ENCODE measurements around the gene ATP11B. TPM values are rescaled to one million over a fixed set of nuclear protein-coding genes. Genes with fewer than 3 reads are reported as not detected.

Gene ATP11B
- total and polyA plus RNA-seq, 5 donors from 2014 or later, result 26.8 to 151 (median 39.5) TPM

DNA sequence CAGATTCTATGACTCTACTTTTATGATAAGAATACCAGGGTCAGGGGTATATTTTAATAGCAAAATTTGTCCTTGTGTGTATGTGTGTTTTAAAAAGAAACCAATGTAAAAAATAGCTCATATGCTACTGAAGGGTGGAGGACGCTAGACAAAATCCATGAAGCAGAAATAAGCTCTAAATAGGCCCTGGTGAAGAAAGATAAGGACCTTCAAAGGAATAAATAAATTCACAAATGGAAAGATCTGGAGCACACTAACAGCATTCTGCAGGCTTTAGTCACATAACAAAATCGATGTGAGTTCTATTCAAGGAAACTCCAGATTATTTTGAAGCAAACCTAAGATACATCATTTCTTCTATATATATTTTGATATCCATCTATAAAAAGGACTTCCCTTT, 27.2 kb upstream of the ATP11B start:
- Mint-ChIP-seq H3K36me3 (no peaks in the 10 kb centered on the region), H3K27me3 (peaks cover 32% of the 10 kb centered on the region), H3K27ac (no peak overlapping the region), H3K4me3 (no peak overlapping the region), H3K4me1 (peaks cover 0 to 2% (median 0%) of the 10 kb centered on the region in 4 donors), H3K9me3 (no peaks in the 10 kb centered on the region)
- DNase-seq (no peak), ATAC-seq (ENCODE audit: low read depth in 2 of 2) (no peak)
- Histone ChIP-seq H3K27me3 (ENCODE audit: control insufficient read depth, insufficient read depth, low read length) (peaks cover 12% of the 10 kb centered on the region), H3K27ac (ENCODE audit: insufficient read depth, low read length, poor library complexity, severe bottlenecking) (no peak overlapping the region), H3K4me3 (ENCODE audit: low read depth, low read length) (no peak overlapping the region), H3K4me1 (ENCODE audit: control insufficient read depth, insufficient read depth, low read length, poor library complexity, severe bottlenecking) (no peaks in the 10 kb centered on the region), H3K9me3 (ENCODE audit: control insufficient read depth in 2 of 2, low read length in 2 of 2) (no peaks in the 10 kb centered on the region), H3K36me3 (ENCODE audit: control insufficient read depth, insufficient read depth, low read length) (no peaks in the 10 kb centered on the region)

DNA sequence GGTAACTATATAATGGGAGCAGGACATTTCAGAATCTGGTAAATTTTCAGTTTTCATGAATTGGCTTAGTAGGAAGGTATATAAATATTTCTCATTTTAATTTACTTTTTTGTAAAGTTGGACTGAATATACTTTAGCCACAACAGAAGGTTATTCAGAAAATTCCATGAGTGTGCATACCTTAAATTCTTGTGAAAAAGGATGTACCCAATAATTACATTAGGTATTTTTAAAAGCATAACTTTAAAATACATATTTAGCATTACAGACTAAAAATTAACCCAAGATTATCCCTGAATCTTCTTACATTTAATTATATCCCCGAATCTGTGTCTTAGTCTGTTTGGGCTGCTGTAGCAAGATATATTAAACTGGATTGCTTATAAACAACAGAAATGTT, 24.9 kb upstream of the ATP11B start:
- Histone ChIP-seq H3K9me3 (ENCODE audit: control insufficient read depth in 2 of 2, low read length in 2 of 2) (no peaks in the 10 kb centered on the region), H3K27me3 (ENCODE audit: control insufficient read depth, insufficient read depth, low read length) (peaks cover 10% of the 10 kb centered on the region), H3K27ac (ENCODE audit: insufficient read depth, low read length, poor library complexity, severe bottlenecking) (no peak overlapping the region), H3K4me3 (ENCODE audit: low read depth, low read length) (no peak overlapping the region), H3K4me1 (ENCODE audit: control insufficient read depth, insufficient read depth, low read length, poor library complexity, severe bottlenecking) (no peaks in the 10 kb centered on the region), H3K36me3 (ENCODE audit: control insufficient read depth, insufficient read depth, low read length) (no peaks in the 10 kb centered on the region)
- DNase-seq (no peak), ATAC-seq (ENCODE audit: low read depth in 2 of 2) (no peak)
- no peaks in the 10 kb centered on the region for H3K36me3 Mint-ChIP-seq
- H3K27me3 Mint-ChIP-seq, result peaks cover 44% of the 10 kb centered on the region
- H3K4me1 Mint-ChIP-seq, result no peaks in the 10 kb centered on the region
- no peak overlapping the region for H3K27ac Mint-ChIP-seq
- no peak overlapping the region for H3K4me3 Mint-ChIP-seq
- H3K9me3 Mint-ChIP-seq, result no peaks in the 10 kb centered on the region

DNA sequence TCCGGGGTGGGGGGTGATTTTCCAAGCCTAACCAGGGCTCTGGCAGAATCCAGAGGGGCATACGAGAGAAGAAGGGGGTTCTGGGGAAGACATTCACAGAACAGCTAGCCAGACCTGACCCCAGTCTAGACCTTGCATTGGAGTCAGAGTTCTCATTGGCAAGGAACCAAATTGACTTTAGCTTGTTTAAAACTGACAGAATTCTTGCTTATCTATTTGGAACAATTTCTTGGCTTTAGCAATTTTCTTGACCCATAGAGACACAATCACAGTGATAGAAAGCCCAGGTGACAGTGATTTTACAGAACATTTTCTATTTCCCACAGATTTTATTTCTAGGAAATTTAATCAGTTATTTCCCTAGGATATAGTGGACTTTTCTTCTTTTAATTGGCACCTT, 23.6 kb upstream of the ATP11B start:
- no peaks in the 10 kb centered on the region for H3K36me3 Mint-ChIP-seq
- H3K4me1 Mint-ChIP-seq, result peaks cover 0 to 1% (median 0%) of the 10 kb centered on the region in 4 donors
- peaks cover 0 to 6% (median 0%) of the 10 kb centered on the region in 7 donors for H3K9me3 Mint-ChIP-seq
- ATAC-seq (ENCODE audit: low read depth in 2 of 2) (no peak), DNase-seq (no peak)
- Histone ChIP-seq H3K27me3 (ENCODE audit: control insufficient read depth, insufficient read depth, low read length) (peaks cover 12% of the 10 kb centered on the region), H3K36me3 (ENCODE audit: control insufficient read depth, insufficient read depth, low read length) (no peaks in the 10 kb centered on the region), H3K9me3 (ENCODE audit: control insufficient read depth in 2 of 2, low read length in 2 of 2) (no peaks in the 10 kb centered on the region), H3K27ac (ENCODE audit: insufficient read depth, low read length, poor library complexity, severe bottlenecking) (no peak overlapping the region), H3K4me1 (ENCODE audit: control insufficient read depth, insufficient read depth, low read length, poor library complexity, severe bottlenecking) (no peaks in the 10 kb centered on the region), H3K4me3 (ENCODE audit: low read depth, low read length) (no peak overlapping the region)
- no peak overlapping the region for H3K27ac Mint-ChIP-seq
- H3K27me3 Mint-ChIP-seq, result peaks cover 42% of the 10 kb centered on the region
- H3K4me3 Mint-ChIP-seq, result no peak overlapping the region

DNA sequence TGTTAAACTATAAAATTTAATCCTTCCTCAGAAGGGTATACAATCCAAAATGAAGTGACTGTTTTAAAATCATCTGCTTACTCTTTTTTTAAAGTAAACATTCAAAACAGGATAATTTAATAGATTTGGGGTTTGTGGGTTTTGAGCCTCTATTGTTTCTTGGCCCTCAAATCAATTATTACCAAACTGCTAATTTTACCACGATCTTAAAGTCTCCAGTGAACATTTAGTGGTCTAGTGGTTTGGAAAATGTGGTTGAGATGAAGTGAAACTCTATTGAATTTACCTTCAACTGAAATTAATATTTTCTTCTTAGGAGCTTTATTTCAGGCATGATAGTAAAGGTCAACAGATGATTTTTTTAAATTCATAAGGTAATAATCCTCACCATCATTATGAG, 11.2 kb upstream of the ATP11B start:
- H3K27ac ChIP-seq (ENCODE audit: insufficient read depth, low read length, poor library complexity, severe bottlenecking), result no peak overlapping the region
- no peaks in the 10 kb centered on the region for H3K36me3 ChIP-seq (ENCODE audit: control insufficient read depth, insufficient read depth, low read length)
- no peak for DNase-seq
- no peak for ATAC-seq (ENCODE audit: low read depth in 2 of 2)
- no peaks in the 10 kb centered on the region for H3K9me3 ChIP-seq (ENCODE audit: control insufficient read depth in 2 of 2, low read length in 2 of 2)
- Mint-ChIP-seq H3K27ac (no peak overlapping the region), H3K4me3 (no peak overlapping the region), H3K36me3 (no peaks in the 10 kb centered on the region), H3K4me1 (peaks cover 0 to 6% (median 0%) of the 10 kb centered on the region in 4 donors), H3K9me3 (peaks cover 0 to 2% (median 0%) of the 10 kb centered on the region in 7 donors), H3K27me3 (peaks cover 36% of the 10 kb centered on the region)
- no peaks in the 10 kb centered on the region for H3K4me1 ChIP-seq (ENCODE audit: control insufficient read depth, insufficient read depth, low read length, poor library complexity, severe bottlenecking)
- H3K27me3 ChIP-seq (ENCODE audit: control insufficient read depth, insufficient read depth, low read length), result peaks cover 14% of the 10 kb centered on the region
- H3K4me3 ChIP-seq (ENCODE audit: low read depth, low read length), result no peak overlapping the region

DNA sequence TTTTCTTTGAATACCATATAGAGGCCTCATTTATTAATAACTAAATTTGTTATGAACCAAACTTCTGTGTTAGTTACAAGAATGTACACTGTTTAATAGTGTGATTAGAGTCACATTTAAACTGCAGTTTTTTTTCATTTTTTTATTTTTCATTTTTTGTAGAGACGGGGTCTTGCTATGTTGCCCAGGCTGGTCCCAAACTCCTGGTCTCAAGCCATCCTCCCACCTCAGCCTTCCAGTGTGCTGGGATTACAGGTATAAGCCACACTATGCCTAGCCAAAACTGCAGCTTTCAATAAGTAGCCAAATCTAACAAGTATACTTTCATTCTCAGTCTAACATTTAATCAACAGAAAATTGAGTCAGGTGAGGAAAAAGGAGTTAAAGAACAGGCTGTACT, 10.2 kb upstream of the ATP11B start:
- H3K27me3 Mint-ChIP-seq, result peaks cover 44% of the 10 kb centered on the region
- ATAC-seq (ENCODE audit: low read depth in 2 of 2), result no peak
- DNase-seq, result no peak
- Histone ChIP-seq H3K27ac (ENCODE audit: insufficient read depth, low read length, poor library complexity, severe bottlenecking) (no peak overlapping the region), H3K4me1 (ENCODE audit: control insufficient read depth, insufficient read depth, low read length, poor library complexity, severe bottlenecking) (no peaks in the 10 kb centered on the region), H3K9me3 (ENCODE audit: control insufficient read depth in 2 of 2, low read length in 2 of 2) (no peaks in the 10 kb centered on the region), H3K36me3 (ENCODE audit: control insufficient read depth, insufficient read depth, low read length) (no peaks in the 10 kb centered on the region), H3K4me3 (ENCODE audit: low read depth, low read length) (no peak overlapping the region), H3K27me3 (ENCODE audit: control insufficient read depth, insufficient read depth, low read length) (peaks cover 20% of the 10 kb centered on the region)
- H3K36me3 Mint-ChIP-seq, result no peaks in the 10 kb centered on the region
- peaks cover 0 to 6% (median 0%) of the 10 kb centered on the region in 4 donors for H3K4me1 Mint-ChIP-seq
- H3K9me3 Mint-ChIP-seq, result peaks cover 0 to 2% (median 0%) of the 10 kb centered on the region in 7 donors
- H3K27ac Mint-ChIP-seq, result no peak overlapping the region
- H3K4me3 Mint-ChIP-seq, result no peak overlapping the region

DNA sequence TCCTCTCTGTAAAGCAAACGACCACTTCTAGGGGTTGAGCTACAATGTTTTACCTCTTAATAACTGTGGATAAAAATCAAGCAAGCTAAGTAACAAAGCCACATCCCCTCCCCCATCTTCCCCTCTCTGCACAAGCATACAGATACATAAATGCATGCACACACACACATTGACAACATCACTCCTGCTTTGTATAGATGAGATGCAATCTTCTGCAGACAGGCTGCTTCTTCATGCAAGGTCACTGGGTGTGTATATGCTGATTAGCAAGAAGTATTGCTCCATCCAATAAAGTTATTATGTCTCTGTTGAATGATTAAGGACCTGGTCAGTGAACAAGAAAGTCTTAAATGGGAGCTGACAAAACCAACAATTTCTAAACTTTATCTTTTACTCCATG, 8.8 kb upstream of the ATP11B start:
- ATAC-seq (ENCODE audit: low read depth in 2 of 2) (no peak), DNase-seq (no peak)
- no peak overlapping the region for H3K4me3 ChIP-seq (ENCODE audit: low read depth, low read length)
- H3K27ac Mint-ChIP-seq, result no peak overlapping the region
- H3K4me1 ChIP-seq (ENCODE audit: control insufficient read depth, insufficient read depth, low read length, poor library complexity, severe bottlenecking), result no peaks in the 10 kb centered on the region
- no peaks in the 10 kb centered on the region for H3K9me3 ChIP-seq (ENCODE audit: control insufficient read depth in 2 of 2, low read length in 2 of 2)
- H3K27me3 ChIP-seq (ENCODE audit: control insufficient read depth, insufficient read depth, low read length), result peaks cover 29% of the 10 kb centered on the region
- peaks cover 0 to 6% (median 0%) of the 10 kb centered on the region in 4 donors for H3K4me1 Mint-ChIP-seq
- H3K36me3 Mint-ChIP-seq, result no peaks in the 10 kb centered on the region
- H3K4me3 Mint-ChIP-seq, result no peak overlapping the region
- no peaks in the 10 kb centered on the region for H3K36me3 ChIP-seq (ENCODE audit: control insufficient read depth, insufficient read depth, low read length)
- peaks cover 46% of the 10 kb centered on the region for H3K27me3 Mint-ChIP-seq
- no peaks in the 10 kb centered on the region for H3K9me3 Mint-ChIP-seq
- H3K27ac ChIP-seq (ENCODE audit: insufficient read depth, low read length, poor library complexity, severe bottlenecking), result no peak overlapping the region

DNA sequence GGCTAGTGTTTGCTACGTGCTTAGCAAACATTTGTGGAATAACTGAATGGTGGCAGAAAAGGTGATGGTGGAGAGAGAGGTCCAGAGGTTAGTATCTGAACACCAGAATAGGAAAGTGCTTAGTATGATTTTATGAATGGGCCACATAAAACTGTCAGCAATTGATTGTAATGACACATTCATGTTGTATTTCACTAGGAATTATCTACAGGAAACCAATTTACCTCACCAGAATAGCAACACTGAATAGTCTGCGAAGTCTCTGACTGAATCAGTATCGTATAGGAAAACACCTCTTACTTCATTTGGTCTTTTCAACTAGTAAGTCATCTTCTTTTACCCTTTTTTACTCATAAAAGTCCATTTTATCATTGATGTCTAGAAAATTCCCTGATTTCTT, 8.2 kb upstream of the ATP11B start:
- no peak for DNase-seq
- H3K4me3 ChIP-seq (ENCODE audit: low read depth, low read length), result no peak overlapping the region
- no peak overlapping the region for H3K27ac Mint-ChIP-seq
- no peaks in the 10 kb centered on the region for H3K4me1 ChIP-seq (ENCODE audit: control insufficient read depth, insufficient read depth, low read length, poor library complexity, severe bottlenecking)
- ATAC-seq (ENCODE audit: low read depth in 2 of 2), result no peak
- H3K9me3 ChIP-seq (ENCODE audit: control insufficient read depth in 2 of 2, low read length in 2 of 2), result no peaks in the 10 kb centered on the region
- H3K36me3 Mint-ChIP-seq, result no peaks in the 10 kb centered on the region
- peaks cover 35% of the 10 kb centered on the region for H3K27me3 ChIP-seq (ENCODE audit: control insufficient read depth, insufficient read depth, low read length)
- peaks cover 0 to 6% (median 0%) of the 10 kb centered on the region in 4 donors for H3K4me1 Mint-ChIP-seq
- no peak overlapping the region for H3K4me3 Mint-ChIP-seq
- no peak overlapping the region for H3K27ac ChIP-seq (ENCODE audit: insufficient read depth, low read length, poor library complexity, severe bottlenecking)
- peaks cover 40% of the 10 kb centered on the region for H3K27me3 Mint-ChIP-seq
- no peaks in the 10 kb centered on the region for H3K9me3 Mint-ChIP-seq
- H3K36me3 ChIP-seq (ENCODE audit: control insufficient read depth, insufficient read depth, low read length), result no peaks in the 10 kb centered on the region

DNA sequence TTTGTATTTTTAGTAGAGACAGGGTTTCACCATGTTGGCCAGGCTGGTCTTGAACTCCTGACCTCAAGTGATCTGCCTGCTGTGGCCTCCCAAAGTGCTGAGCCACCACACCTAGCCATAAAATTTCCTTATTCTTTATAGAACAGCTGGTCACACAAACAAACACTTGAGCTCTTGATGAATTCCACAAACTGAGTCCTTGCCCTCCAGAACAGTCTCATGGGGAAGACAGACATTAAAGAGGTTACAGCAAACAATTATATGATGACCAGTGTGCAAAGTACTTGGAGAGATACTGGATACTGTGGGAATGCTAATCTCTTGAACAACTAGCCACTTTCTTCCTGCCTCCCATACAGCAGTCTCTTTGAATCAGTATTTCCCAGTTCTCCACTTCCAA, 7.5 kb upstream of the ATP11B start:
- Mint-ChIP-seq H3K4me3 (no peak overlapping the region), H3K27ac (no peak overlapping the region), H3K4me1 (peaks cover 0 to 6% (median 0%) of the 10 kb centered on the region in 4 donors), H3K9me3 (no peaks in the 10 kb centered on the region), H3K36me3 (no peaks in the 10 kb centered on the region), H3K27me3 (peaks cover 40% of the 10 kb centered on the region)
- ATAC-seq (ENCODE audit: low read depth in 2 of 2) (no peak), DNase-seq (no peak)
- H3K27ac ChIP-seq (ENCODE audit: insufficient read depth, low read length, poor library complexity, severe bottlenecking), result no peak overlapping the region
- no peaks in the 10 kb centered on the region for H3K36me3 ChIP-seq (ENCODE audit: control insufficient read depth, insufficient read depth, low read length)
- no peaks in the 10 kb centered on the region for H3K9me3 ChIP-seq (ENCODE audit: control insufficient read depth in 2 of 2, low read length in 2 of 2)
- no peak overlapping the region for H3K4me3 ChIP-seq (ENCODE audit: low read depth, low read length)
- H3K27me3 ChIP-seq (ENCODE audit: control insufficient read depth, insufficient read depth, low read length), result peaks cover 40% of the 10 kb centered on the region
- H3K4me1 ChIP-seq (ENCODE audit: control insufficient read depth, insufficient read depth, low read length, poor library complexity, severe bottlenecking), result no peaks in the 10 kb centered on the region
